NCI-H128 (cell line): ENCODE measurements around the gene ARF6.
A peak's percentile ranks its signal among the peaks of the same experiment; 100 is the strongest.
"Not testable (repeated sequence)": the region's sequence is repeated elsewhere in the genome, so short reads cannot be mapped to it uniquely, and the experiment has no call there.

Experiments
- DNase-seq: peaks from one replicate; lab custom pipeline; 2025; ENCODE audit not compliant: unreplicated experiment; lab: John Stamatoyannopoulos, UW

Gene ARF6

DNA sequence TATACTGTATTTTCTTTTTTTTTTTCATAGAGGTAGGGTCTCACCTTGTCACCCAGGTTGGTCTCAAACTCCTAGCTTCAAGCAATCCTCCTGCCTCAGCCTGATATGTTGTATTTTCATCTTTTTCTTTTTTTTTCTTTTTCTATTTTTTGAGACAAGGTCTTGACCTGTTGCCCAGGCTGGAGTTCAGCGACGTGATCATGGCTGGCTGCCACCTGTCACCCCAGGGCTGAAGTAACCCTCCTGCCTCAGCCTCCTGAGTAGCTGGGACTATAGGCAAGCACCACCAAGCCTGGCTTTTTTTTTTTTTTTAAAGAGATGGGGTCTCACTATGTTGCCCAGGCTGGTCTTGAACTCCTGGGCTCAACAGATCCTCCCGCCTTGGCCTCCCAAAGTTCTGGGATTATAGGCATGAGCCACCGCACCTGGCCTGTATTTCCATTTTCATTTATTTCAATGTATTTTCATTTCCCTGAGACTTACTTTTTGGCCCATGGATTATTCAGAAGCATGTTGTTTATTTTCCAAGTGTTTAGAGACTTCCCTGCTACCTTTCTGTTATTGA is 16.2 kb upstream of the ARF6 start:
- no peak for DNase-seq

GRCh38 chr14:49879646-49880204 is 13.2 kb upstream of the ARF6 start:
- DNase-seq: no peak

- no peak for DNase-seq
These were observed 12.4 kb upstream of the ARF6 start for GRCh38 chr14:49880267-49881064.

- DNase-seq: no peak
These were observed 11.4 kb upstream of the ARF6 start for GRCh38 chr14:49881350-49882001.

- DNase-seq: no peak
These were observed 9.8 kb upstream of the ARF6 start for GRCh38 chr14:49882826-49883694.

GRCh38 chr14:49886523-49886922 is 6.4 kb upstream of the ARF6 start:
- DNase-seq: no peak

DNA sequence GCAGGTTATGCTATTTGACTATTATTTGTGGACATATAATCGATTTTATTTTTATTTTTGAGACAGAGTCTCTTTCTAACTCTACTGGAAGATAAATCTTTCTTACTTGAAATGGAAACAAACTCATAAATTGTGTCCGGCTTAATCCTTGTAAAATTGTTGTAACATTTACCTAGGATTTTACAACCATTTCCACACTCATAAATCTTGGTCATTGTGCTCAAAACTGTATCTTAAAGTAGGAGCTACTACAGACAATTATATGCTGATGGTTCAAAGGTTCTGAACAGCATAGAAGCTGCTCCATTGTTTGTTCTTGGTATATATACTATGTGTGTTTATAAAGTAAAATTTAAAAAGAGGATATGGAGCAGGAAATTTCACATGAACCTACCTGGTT is 4.6 kb upstream of the ARF6 start:
- DNase-seq: no peak

GRCh38 chr14:49892301-49892635 is 614 bp upstream of the ARF6 start:
- peak; percentile 32 for DNase-seq

DNA sequence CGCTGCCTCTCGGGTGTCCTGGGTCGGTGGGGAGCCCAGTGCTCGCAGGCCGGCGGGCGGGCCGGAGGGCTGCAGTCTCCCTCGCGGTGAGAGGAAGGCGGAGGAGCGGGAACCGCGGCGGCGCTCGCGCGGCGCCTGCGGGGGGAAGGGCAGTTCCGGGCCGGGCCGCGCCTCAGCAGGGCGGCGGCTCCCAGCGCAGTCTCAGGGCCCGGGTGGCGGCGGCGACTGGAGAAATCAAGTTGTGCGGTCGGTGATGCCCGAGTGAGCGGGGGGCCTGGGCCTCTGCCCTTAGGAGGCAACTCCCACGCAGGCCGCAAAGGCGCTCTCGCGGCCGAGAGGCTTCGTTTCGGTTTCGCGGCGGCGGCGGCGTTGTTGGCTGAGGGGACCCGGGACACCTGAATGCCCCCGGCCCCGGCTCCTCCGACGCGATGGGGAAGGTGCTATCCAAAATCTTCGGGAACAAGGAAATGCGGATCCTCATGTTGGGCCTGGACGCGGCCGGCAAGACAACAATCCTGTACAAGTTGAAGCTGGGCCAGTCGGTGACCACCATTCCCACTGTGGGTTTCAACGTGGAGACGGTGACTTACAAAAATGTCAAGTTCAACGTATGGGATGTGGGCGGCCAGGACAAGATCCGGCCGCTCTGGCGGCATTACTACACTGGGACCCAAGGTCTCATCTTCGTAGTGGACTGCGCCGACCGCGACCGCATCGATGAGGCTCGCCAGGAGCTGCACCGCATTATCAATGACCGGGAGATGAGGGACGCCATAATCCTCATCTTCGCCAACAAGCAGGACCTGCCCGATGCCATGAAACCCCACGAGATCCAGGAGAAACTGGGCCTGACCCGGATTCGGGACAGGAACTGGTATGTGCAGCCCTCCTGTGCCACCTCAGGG is 679 bp downstream of the ARF6 start:
- no peak for DNase-seq

DNA sequence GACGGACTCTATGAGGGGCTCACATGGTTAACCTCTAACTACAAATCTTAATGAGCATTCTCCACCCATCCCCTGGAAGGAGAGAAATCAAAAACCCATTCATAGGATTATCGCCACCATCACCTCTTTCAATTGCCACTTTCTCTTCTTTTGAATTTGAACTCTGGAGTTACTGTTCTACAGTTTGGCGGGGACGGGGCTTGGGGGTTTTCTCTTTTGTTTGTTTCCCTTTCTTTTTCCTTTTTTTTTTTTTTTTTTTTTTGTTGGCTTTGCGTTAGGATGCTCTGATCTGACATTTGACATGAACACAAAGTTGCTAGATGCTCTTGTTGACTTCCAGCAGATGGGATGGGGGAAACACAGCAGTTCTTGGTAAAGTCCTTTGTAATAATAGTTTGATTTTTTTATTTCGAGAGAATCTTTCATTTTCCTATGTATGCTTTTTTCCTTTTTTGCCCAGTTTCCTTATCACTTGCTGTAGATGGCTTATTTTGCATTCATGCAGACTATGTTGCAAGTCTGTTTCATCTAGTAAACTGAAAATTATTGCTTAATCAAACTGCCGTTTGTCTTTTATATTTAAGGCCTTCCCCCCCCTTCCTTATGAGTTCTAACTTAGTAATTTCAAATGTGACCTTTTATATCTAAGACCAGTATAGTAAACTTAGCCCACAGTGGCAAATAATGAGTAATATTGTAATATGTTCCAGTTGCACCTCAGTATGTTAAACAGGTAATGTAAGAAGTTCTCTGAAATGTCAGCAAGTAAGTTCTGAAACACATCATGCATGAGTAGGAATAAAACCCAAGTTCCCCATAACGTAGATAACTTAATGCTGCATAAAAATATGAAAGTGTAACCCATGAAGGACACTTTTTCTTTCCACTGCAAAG is 1.6 kb downstream of the ARF6 start:
- DNase-seq: not testable (repeated sequence)

DNA sequence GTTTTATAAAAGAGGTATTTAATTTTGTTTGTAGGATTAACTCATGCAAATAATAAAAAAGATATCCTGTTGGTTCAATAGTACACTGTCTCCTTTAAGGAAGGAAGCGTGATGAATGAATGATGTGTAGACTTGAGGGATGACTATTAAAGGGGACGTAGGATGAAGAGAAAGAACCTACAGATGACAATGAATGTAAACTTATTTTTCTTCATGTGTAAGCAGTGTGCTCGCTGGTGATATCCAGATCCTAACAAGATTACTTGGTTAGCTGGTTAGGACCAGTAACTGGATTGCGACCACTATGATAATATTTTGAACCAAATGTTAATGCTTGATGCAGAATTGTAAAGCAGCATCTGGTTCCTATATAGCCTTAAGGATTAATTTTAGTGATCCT is 2.6 kb downstream of the ARF6 start:
- DNase-seq: no peak

GRCh38 chr14:49896272-49896671 is 3.4 kb downstream of the ARF6 start:
- DNase-seq: not testable (repeated sequence)

DNA sequence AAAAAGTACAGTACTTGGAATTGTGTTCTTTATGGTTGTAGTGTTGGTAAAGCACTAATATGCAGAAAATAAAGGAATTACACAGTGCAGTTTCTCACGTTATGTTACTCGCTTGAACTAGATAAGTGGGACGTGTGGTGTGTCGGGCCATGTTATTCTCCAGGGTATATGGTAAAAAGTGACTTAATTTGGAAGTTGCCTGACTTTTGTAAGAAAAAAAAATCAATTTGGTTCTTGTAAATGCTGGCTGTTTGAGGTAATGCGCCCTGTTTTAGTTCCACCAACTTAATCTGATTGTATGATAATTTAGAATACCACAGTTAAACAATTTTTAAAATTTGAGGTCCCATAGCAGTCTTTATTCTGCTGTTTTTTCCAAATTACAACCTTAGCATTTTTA is 4.1 kb downstream of the ARF6 start:
- no peak for DNase-seq

- DNase-seq: no peak
These were observed 4.5 kb downstream of the ARF6 start for GRCh38 chr14:49897414-49897813.

- no peak for DNase-seq
These were observed 5.1 kb downstream of the ARF6 start for GRCh38 chr14:49897965-49898364.

DNA sequence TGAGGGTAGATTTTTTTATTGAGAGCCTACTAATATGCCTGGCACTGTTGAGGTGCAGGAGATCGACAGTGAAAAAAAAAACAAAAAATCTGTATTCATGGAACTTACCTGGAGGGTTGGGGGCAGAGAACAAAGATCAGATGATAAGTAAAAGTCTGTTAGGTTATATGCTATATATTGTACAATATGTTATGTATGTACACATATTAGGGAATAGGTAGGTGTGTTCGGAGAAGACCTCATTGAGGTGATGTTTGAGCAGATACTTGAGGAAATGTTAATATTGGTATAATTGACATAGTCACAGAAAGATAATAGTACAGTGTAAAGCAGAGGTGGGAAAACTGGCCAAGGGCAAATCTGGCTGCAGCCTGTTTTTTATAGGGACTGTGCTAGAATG is 5.6 kb downstream of the ARF6 start:
- DNase-seq: no peak

- DNase-seq: no peak
These were observed 8.1 kb downstream of the ARF6 start for GRCh38 chr14:49900973-49901372.

GRCh38 chr14:49902679-49903246 is 9.9 kb downstream of the ARF6 start:
- DNase-seq: not testable (repeated sequence)

DNA sequence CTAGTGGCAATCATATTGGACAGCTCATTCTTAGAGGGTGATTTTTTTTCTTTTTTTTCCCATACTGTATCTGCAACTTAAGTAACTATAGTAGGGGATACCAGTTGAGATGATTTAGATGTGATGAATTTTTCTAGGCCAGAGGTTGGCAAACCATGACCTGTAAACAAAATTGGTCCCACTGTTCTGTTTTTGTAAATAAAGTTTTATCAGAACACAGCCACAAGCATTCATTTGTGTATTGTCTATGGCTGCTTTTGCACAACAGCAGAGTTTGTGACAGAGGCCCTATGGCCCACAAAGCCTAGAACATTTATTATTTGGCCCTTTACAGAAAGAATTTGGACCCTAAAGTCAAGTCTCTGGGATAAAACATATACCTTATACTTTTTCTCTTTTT is 11.4 kb downstream of the ARF6 start:
- DNase-seq: no peak
